Endometrial microvascular endothelial cells (primary cell): Measurements from ENCODE around the gene RANBP6. TPM values are rescaled to one million over a fixed set of nuclear protein-coding genes. Genes with fewer than 3 reads are reported as not detected.
"Not testable (repeated sequence)": the region's sequence is repeated elsewhere in the genome, so short reads cannot be mapped to it uniquely, and the experiment has no call there.

Source experiments
- in situ Hi-C: cut with HindIII; loops from 2 replicates; pipeline ENCODE4 v1.10.0; 2017; ENCODE audit warnings: low sequenced_read_pairs, low pct_unique_long_range_greater_than_20kb; ENCODE audit errors: inconsistent ontology term
- total RNA-seq: library from RNA; depleted of rRNA; stranded (reverse); fragments of >200 nt; gene quantifications from one replicate; pipeline ENCODE4 v1.2.3, GENCODE V29; 2015; ENCODE audit errors: inconsistent ontology term

The RANBP6 gene
- total RNA-seq: 41.9 TPM

GRCh38 chr9:6015278-6016157 lies at the start of gene RANBP6:
Gene RANBP6, minus strand, starts transcription at chr9:6015624. Its CDS starts 17 bp downstream, at chr9:6015607.
- in situ Hi-C loops: no loop called here

GRCh38 chr9:6063146-6063545 lies 47.7 kb upstream of the RANBP6 start:
- in situ Hi-C loops: not testable (repeated sequence)

GRCh38 chr9:6055666-6056065 lies 40.2 kb upstream of the RANBP6 start:
- in situ Hi-C loops: no loop called here

GRCh38 chr9:6055216-6055615 lies 39.8 kb upstream of the RANBP6 start:
- in situ Hi-C loops: no loop called here

- in situ Hi-C loops: no loop called here
Observed at GRCh38 chr9:6054280-6055099, 39.1 kb upstream of the RANBP6 start.

GRCh38 chr9:6052293-6052919 lies 37.0 kb upstream of the RANBP6 start:
- in situ Hi-C loops: no loop called here

- in situ Hi-C loops: no loop called here
Observed at GRCh38 chr9:6051511-6051950, 36.1 kb upstream of the RANBP6 start.

GRCh38 chr9:6049798-6050197 lies 34.4 kb upstream of the RANBP6 start:
- in situ Hi-C loops: no loop called here

GRCh38 chr9:6048039-6048438 lies 32.6 kb upstream of the RANBP6 start:
- in situ Hi-C loops: no loop called here

- in situ Hi-C loops: no loop called here
Observed at GRCh38 chr9:6047020-6047419, 31.6 kb upstream of the RANBP6 start.

- in situ Hi-C loops: no loop called here
Observed at GRCh38 chr9:6045364-6045763, 29.9 kb upstream of the RANBP6 start.

GRCh38 chr9:6040077-6040476 lies 24.7 kb upstream of the RANBP6 start:
- in situ Hi-C loops: no loop called here

GRCh38 chr9:6036391-6036790 lies 21.0 kb upstream of the RANBP6 start:
- in situ Hi-C loops: no loop called here

GRCh38 chr9:6034954-6035353 lies 19.5 kb upstream of the RANBP6 start:
- in situ Hi-C loops: no loop called here

- in situ Hi-C loops: no loop called here
Observed at GRCh38 chr9:6029604-6030274, 14.3 kb upstream of the RANBP6 start.

- in situ Hi-C loops: no loop called here
Observed at GRCh38 chr9:6024035-6024554, 8.7 kb upstream of the RANBP6 start.

GRCh38 chr9:6016975-6017374 lies 1.6 kb upstream of the RANBP6 start:
- in situ Hi-C loops: not testable (repeated sequence)

- in situ Hi-C loops: no loop called here
Observed at GRCh38 chr9:6014670-6015270, 654 bp downstream of the RANBP6 start.
